Measurements from ENCODE around the gene COMMD10. TPM values are rescaled to one million over a fixed set of nuclear protein-coding genes. Genes with fewer than 3 reads are reported as not detected.

The COMMD10 gene
- total and polyA plus RNA-seq, 2 of the 8 experiments (the other 6 are each of a cell fraction or from before 2014, with no cell fraction given) = 16.5 to 43.4 TPM

GRCh38 chr5:116281309-116281708, 196.5 kb downstream of the COMMD10 start:
- FAIRE-seq (no peak), DNase-seq (ENCODE audit: low read depth in 1 of 2, low spot score in 2 of 2) (no peak)
- Histone ChIP-seq H3K27ac (ENCODE audit: low read depth, low read length) (no peak overlapping the region), H3K23ac (ENCODE audit: insufficient read length) (no peak overlapping the region), H3K4me3 (ENCODE audit: extremely low read depth in 1 of 4, insufficient read depth in 2 of 4, low read depth in 3 of 4, low read length in 4 of 4) (no peak overlapping the region), H3K79me2 (ENCODE audit: control insufficient read depth in 1 of 2, insufficient read depth in 2 of 2, low read length in 2 of 2) (no peaks in the 10 kb centered on the region), H2AFZ (ENCODE audit: low read length) (no peak overlapping the region), H4K8ac (ENCODE audit: extremely low read depth, insufficient read depth, low read length) (no peak overlapping the region), H3K14ac (ENCODE audit: insufficient read length) (no peak overlapping the region), H2BK120ac (replicated peaks; ENCODE audit: low read depth, low read length) (no peak overlapping the region), H2BK12ac (ENCODE audit: low read depth, low read length) (no peak overlapping the region), H3K4me2 (ENCODE audit: insufficient read depth in 1 of 2, low read depth in 2 of 2, low read length in 2 of 2) (no peak overlapping the region), H2BK15ac (ENCODE audit: low read length) (no peak overlapping the region), H2BK20ac (ENCODE audit: low read length) (no peak overlapping the region), H3K4ac (replicated peaks; ENCODE audit: insufficient read length, low read depth, low read length) (no peak overlapping the region), H3K56ac (replicated peaks; ENCODE audit: insufficient read length, low read depth, low read length) (no peak overlapping the region), H2AK5ac (ENCODE audit: low read depth, low read length) (no peak overlapping the region), H3K79me1 (ENCODE audit: low read depth, low read length) (no peaks in the 10 kb centered on the region), H3K4me1 (replicated peaks in 1 of 4; ENCODE audit: control insufficient read depth in 3 of 4, insufficient read depth in 4 of 4, low read length in 3 of 4) (no peaks in the 10 kb centered on the region), H4K91ac (replicated peaks; ENCODE audit: insufficient read length, low read length) (no peak overlapping the region), H3K36me3 (ENCODE audit: control insufficient read depth in 2 of 4, insufficient read depth in 4 of 4, low read length in 3 of 4) (no peaks in the 10 kb centered on the region; a peak in 1 of 8 replicates), H4K5ac (ENCODE audit: insufficient read length, low read depth, low read length) (no peak overlapping the region), H2BK5ac (ENCODE audit: low read depth, low read length) (no peak overlapping the region), H3K23me2 (ENCODE audit: low read depth, low read length) (no peaks in the 10 kb centered on the region), H3K9me3 (ENCODE audit: insufficient read depth in 2 of 2, low read depth in 1 of 2, low read length in 1 of 2) (peaks cover 0 to 6% of the 10 kb centered on the region in 2 experiments; a peak in 1 of 4 replicates), H4K20me1 (replicated peaks in 1 of 2; ENCODE audit: control insufficient read depth in 1 of 2, insufficient read depth in 2 of 2, low read length in 2 of 2) (no peaks in the 10 kb centered on the region), H3K9ac (replicated peaks in 1 of 4; ENCODE audit: extremely low read depth in 1 of 4, low read depth in 3 of 4, low read length in 3 of 4) (no peak overlapping the region), H3K18ac (ENCODE audit: extremely low read depth, low read length) (no peak overlapping the region), H3K27me3 (replicated peaks in 1 of 4; ENCODE audit: control insufficient read depth in 3 of 4, extremely low read depth in 1 of 4, insufficient read depth in 3 of 4, low read length in 3 of 4) (no peaks in the 10 kb centered on the region)
- TF ChIP-seq BRCA1 (IDR thresholded peaks at IDR 0.05; ENCODE audit: low read depth, low read length) = no peak
- TF ChIP-seq CHD1 (IDR thresholded peaks at IDR 0.05; ENCODE audit: low read depth, low read length) = no peak
- TF ChIP-seq POLR2A (IDR thresholded peaks at IDR 0.05; ENCODE audit: control extremely low read depth in 1 of 2, low read depth in 2 of 2, low read length in 2 of 2) = no peak
- no peak for TF ChIP-seq SIRT6 (IDR thresholded peaks at IDR 0.05; ENCODE audit: low read length)
- no peak for TF ChIP-seq RNF2 (IDR thresholded peaks at IDR 0.05; ENCODE audit: borderline replicate concordance, low read depth, low read length, missing control alignments, poor library complexity, severe bottlenecking)
- TF ChIP-seq SAP30 (IDR thresholded peaks at IDR 0.05; ENCODE audit: insufficient read depth, insufficient replicate concordance, low read length) = no peak
- no peak for TF ChIP-seq CTBP2 (IDR thresholded peaks at IDR 0.05; ENCODE audit: borderline replicate concordance, insufficient read depth, insufficient read length, low read length)
- TF ChIP-seq MAFK (IDR thresholded peaks at IDR 0.05; ENCODE audit: low read depth, low read length) = no peak
- no peak for TF ChIP-seq NRF1 (IDR thresholded peaks at IDR 0.05; ENCODE audit: low read depth, low read length)
- TF ChIP-seq POU5F1 (IDR thresholded peaks at IDR 0.05; ENCODE audit: low read depth, low read length) = no peak
- TF ChIP-seq TEAD4 (IDR thresholded peaks at IDR 0.05; ENCODE audit: low read depth, low read length) = no peak
- 85% methylated on average over 1 of the region's 1 CpG; no CpG with 5 or more reads in 1 of the 2 experiments for WGBS, 2 experiments (ENCODE audit: extremely low coverage in 1 of 2, insufficient coverage in 1 of 2, insufficient read length in 1 of 2, insufficient replicate concordance in 2 of 2, low coverage in 1 of 2, low lambda C conversion rate in 2 of 2, missing lambda C conversion rate in 1 of 2)
- ChIA-PET CTCF (ENCODE audit: partially characterized antibody) (interaction anchor here (5.4 kb wide), 1 partner anchor 8 kb away, joined by 31 read pairs; no protein-coding TSS in a partner anchor), POLR2A (ENCODE audit: partially characterized antibody) (no interaction called here)

All from H1 (cell line).